ENCODE measurements around the gene EIF3J.

The EIF3J gene

DNA sequence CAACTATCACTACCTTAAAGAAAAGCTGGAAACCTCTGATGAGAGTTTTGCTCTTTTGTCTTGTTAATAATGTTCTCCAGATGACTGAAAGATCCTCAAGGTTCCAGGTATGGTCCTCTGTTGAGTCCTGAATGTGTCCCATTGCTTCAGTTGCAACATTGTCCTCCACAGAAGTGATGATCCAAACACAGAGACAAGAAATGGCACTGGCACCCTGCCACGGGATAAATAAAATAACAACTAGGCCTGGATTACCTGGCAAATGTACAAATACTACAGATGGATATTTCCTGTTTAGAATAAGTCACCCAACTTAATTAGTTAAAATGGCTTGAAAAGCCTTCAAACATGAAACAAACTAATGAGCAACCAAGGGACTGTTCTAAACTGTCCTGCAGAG, 58.3 kb downstream of the EIF3J start:
- DNase-seq (ENCODE audit: low spot score): no peak

DNA sequence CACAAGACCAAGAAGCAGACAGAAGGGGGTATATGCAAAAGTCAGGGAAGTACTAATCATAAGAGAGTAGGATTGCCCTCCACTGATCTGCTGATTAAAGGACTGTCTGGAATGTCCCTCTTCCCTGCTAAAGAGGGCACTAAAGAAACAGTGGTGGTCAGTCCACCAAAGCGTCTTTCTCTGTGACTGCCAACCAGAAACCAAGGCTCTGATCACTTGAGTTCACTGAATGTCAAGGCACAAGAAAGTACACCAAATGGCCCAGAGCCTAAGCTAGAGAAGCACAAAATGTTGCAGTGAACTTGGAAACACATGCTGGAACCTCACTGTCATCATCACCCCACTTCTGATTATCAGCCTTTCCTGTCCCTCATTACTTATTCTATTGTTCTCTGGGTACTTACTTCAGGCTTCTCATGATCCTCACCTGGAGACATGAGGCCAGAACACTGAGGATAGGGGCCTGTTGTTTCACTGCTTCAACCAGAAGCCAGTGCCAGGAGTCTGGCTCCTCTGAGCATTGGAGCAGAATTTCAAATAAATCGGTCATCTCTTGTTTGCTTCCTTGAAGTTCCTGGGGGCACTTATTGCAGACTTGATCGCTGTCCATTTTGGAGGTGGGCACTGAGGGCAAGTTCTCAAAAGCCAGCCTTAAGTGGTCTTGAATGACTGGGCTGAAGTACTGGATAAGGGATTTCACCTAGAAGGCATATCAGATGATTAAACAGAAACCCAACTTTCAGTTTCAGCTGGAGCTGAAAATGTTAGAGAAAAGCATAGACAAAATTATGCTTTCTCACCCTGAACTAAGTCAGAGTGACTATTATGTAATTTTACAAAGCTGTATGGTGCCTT, 58.9 kb downstream of the EIF3J start:
- DNase-seq (ENCODE audit: low spot score): no peak

DNA sequence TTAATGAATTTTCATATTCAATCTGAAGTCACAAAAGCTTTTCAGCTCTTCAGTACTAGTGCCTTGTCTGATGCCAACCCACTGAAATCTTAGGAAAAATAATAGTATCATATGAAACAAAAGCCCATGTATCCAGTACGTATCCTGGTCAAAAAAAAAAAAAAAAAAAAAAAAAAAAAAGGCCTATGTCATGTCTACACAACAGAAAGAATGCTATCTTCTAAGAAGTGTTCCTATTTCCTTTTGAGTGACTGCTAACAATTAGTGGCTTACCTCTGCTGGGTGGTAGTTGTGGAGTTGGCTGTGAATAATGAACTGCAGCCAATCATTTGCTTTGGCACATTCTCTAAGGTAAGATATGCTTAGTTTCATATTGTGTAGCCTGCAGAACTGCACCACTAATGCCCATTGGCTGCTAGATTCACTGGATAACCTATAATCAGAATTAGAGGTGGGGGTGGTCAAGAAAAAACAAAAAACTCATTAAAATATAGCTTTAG, 59.6 kb downstream of the EIF3J start:
- DNase-seq (ENCODE audit: low spot score): no peak

DNA sequence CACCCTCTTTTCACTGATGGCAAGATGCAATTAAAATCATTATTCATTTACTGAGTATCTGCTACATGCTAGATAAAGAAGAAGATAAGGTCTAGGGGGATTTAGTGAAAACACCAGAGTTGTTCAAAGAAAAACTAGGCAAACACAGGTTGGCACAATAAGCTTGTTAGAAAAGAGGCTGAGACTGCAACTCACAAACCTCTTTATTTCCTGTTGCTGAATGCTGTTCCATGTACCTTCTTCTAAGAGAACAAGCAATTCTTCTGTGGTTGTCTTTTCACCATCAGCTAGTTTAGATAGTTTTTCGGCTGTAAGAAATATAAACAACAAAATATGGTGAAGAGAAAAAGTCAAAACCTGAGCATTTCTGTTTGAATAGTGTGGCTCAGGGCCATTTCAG, 61.1 kb downstream of the EIF3J start:
- DNase-seq (ENCODE audit: low spot score): no peak

DNA sequence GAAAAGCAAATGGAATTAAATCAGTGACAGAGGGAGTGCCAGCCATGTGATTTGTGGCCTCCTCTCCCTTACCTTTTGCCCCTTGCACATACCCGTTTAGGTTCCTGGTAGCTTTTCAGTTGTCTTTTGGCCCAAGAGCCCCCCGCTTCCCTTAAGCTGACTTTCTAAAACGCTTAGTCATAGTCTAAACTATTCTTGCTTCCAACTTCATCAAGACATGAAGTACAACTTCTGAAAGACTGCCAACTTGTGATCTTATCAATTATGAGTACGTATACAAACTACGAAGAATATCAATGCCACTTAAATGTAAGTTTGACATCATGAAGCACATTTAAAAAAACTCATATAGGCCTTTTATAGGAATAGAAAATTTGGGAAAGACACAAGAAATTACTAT, 61.9 kb downstream of the EIF3J start:
- no peak for DNase-seq (ENCODE audit: low spot score)

DNA sequence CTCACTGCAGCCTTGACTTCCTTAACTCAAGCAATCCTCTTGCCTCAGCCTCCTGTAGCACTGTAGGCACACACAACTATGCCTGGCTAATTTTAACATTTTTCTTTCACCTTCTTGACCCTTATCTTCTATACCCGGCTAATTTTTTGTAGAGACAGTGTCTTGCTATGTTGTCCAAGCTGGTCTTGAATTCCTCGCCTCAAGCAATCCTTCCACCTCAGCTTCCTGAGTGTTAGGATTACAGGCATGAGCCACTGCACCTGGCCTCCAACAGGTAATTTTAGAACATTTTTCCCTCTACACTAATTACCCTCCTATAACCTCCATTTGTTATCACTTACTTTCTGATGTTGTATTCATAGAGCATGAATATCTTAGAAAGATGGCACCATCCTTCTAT, 66.2 kb downstream of the EIF3J start:
- no peak for DNase-seq (ENCODE audit: low spot score)

DNA sequence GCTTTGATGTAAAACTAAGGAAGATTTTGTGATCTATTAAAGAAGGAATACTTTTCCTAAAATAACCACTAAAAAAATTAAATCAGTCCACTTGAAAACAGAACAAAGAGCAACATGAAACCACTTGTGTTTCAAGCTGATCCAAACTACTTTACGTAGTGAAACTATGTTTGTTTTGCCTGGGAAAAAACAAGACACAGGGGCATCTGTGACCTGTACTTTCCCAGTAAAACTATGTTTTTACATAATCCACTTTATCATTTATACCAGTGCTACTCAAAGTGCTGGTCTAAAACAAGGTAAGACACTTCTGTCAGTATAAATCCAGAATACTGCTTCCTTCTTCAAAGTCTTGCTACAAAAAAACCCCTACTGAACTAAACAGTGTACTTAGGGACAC, 69.8 kb downstream of the EIF3J start:
- no peak for DNase-seq (ENCODE audit: low spot score)
